HepG2 (cell line): ENCODE results near the gene SERINC4. TPM values are rescaled to one million over a fixed set of nuclear protein-coding genes. Genes with fewer than 3 reads are reported as not detected.

ENCODE experiments used
- AGO1 ChIP-seq: fragments of 200-400 bp; formaldehyde crosslinking; IDR thresholded peaks from 2 replicates; pipeline ENCODE4 v1.6.1; 2017; ENCODE audit warnings: mild to moderate bottlenecking, low read depth, low read length, moderate library complexity; ENCODE audit not compliant: poor library complexity, severe bottlenecking
- HNRNPLL ChIP-seq: fragments of 200-400 bp; formaldehyde crosslinking; IDR thresholded peaks from 2 replicates; pipeline ENCODE4 v1.6.1; 2017; ENCODE audit warnings: mild to moderate bottlenecking, low read depth, low read length; ENCODE audit not compliant: poor library complexity, severe bottlenecking
- KLF6 ChIP-seq: IDR thresholded peaks from 2 replicates; pipeline ENCODE4 v1.8.0; 2016; ENCODE audit warnings: missing biosample characterization, missing genetic modification reagents
- MAFF ChIP-seq: IDR thresholded peaks from 2 replicates; pipeline ENCODE4 v1.6.1; 2011; ENCODE audit warnings: low read depth, low read length, improper control_type of control experiment
- NFYC ChIP-seq: IDR thresholded peaks from 2 replicates; pipeline ENCODE4 v1.6.1; 2016; ENCODE audit warnings: missing genetic modification reagents, missing compliant biosample characterization
- PHF20 ChIP-seq: sonication (generic); formaldehyde crosslinking; IDR thresholded peaks from 2 replicates; pipeline ENCODE4 v1.5.0; 2020; ENCODE audit warnings: mild to moderate bottlenecking, missing genetic modification reagents
- RXRA ChIP-seq: sonication (generic); formaldehyde crosslinking; IDR thresholded peaks from 2 replicates; pipeline ENCODE4 v1.5.1; 2020; ENCODE audit warnings: missing genetic modification reagents
- TBX2 ChIP-seq: sonication (generic); formaldehyde crosslinking; IDR thresholded peaks from 2 replicates; pipeline ENCODE4 v1.5.0; 2020; ENCODE audit warnings: missing genetic modification reagents, mild to moderate bottlenecking, borderline replicate concordance
- ZNF367 ChIP-seq: sonication (generic); formaldehyde crosslinking; IDR thresholded peaks from 2 replicates; pipeline ENCODE4 v1.4.0; 2020; ENCODE audit warnings: missing genetic modification reagents, borderline replicate concordance
- ZNF546 ChIP-seq: sonication (generic); formaldehyde crosslinking; conservative IDR thresholded peaks from 2 replicates; pipeline ENCODE4 v1.8.1; 2023; ENCODE audit warnings: mild to moderate bottlenecking, missing genetic modification reagents
- ZNF747 ChIP-seq: sonication (generic); formaldehyde crosslinking; IDR thresholded peaks from 2 replicates; pipeline ENCODE4 v1.8.1; 2023; ENCODE audit warnings: missing genetic modification reagents, mild to moderate bottlenecking, borderline replicate concordance
- ZNF75D ChIP-seq: sonication (generic); formaldehyde crosslinking; IDR thresholded peaks from 2 replicates; pipeline ENCODE4 v1.8.1; 2023; ENCODE audit warnings: missing genetic modification reagents, mild to moderate bottlenecking, borderline replicate concordance
- ZSCAN25 ChIP-seq: sonication (generic); formaldehyde crosslinking; IDR thresholded peaks from 2 replicates; pipeline ENCODE4 v1.8.0; 2022; ENCODE audit warnings: mild to moderate bottlenecking, missing genetic modification reagents
- polyA plus RNA-seq, 8 experiments: library from polyadenylated mRNA; depleted of rRNA in 3 of 8; stranded (reverse) in 7 of 8; unstranded in 1 of 8; fragments of >200 nt; fragmentation: Illumina TruSeq in 4 of 8; extraction: Trizol in 4 of 8; gene quantifications; 2 replicates each; pipeline versions ENCODE4 v1.2.1 to v1.2.3, GENCODE V29; 2011 to 2016; ENCODE audit warnings: low read depth in 4 of 8, missing spikeins in 1 of 8, mixed read lengths in 1 of 8; ENCODE audit not compliant: insufficient read depth in 1 of 8
- total RNA-seq, 5 experiments: library from RNA; depleted of rRNA; stranded (reverse); fragments of >200 nt; fragmentation: Illumina TruSeq; extraction: Trizol; gene quantifications; 2 replicates each; pipeline ENCODE4 v1.2.3, GENCODE V29; 2016; ENCODE audit warnings: low read depth in 1 of 5
- TF ChIP-seq, protein P1 (sequence below): sonication (generic); formaldehyde crosslinking; IDR thresholded peaks from 2 replicates; pipeline ENCODE4 v1.4.0; 2020; ENCODE audit warnings: mild to moderate bottlenecking, missing genetic modification reagents
- TF ChIP-seq, protein P2 (sequence below): IDR thresholded peaks from 2 replicates; pipeline ENCODE4 v1.6.1; 2016; ENCODE audit warnings: missing compliant biosample characterization, missing genetic modification reagents, borderline replicate concordance
- TF ChIP-seq, protein P3 (sequence below): sonication (generic); formaldehyde crosslinking; IDR thresholded peaks from 2 replicates; pipeline ENCODE4 v1.8.0; 2022; ENCODE audit warnings: low read depth, missing genetic modification reagents
- TF ChIP-seq, protein P4 (sequence below): IDR thresholded peaks from 2 replicates; pipeline ENCODE4 v1.6.1; 2016; ENCODE audit warnings: low read depth, borderline replicate concordance
- TF ChIP-seq, protein P5 (sequence below): sonication (generic); formaldehyde crosslinking; IDR thresholded peaks from 2 replicates; pipeline ENCODE4 v1.8.0; 2022; ENCODE audit warnings: mild to moderate bottlenecking, missing genetic modification reagents, moderate library complexity
- TF ChIP-seq, protein P6 (sequence below): sonication (generic); formaldehyde crosslinking; IDR thresholded peaks from 2 replicates; pipeline ENCODE4 v1.5.1; 2020; ENCODE audit warnings: missing genetic modification reagents, mild to moderate bottlenecking, borderline replicate concordance
- TF ChIP-seq, protein P7 (sequence below): sonication (generic); formaldehyde crosslinking; IDR thresholded peaks from 2 replicates; pipeline ENCODE4 v1.8.1; 2023; ENCODE audit warnings: missing genetic modification reagents, inconsistent platforms, borderline replicate concordance

The SERINC4 gene
- total and polyA plus RNA-seq, 2 of the 13 experiments (the other 11 are each of a cell fraction or from before 2014, with no cell fraction given) = not detected

DNA sequence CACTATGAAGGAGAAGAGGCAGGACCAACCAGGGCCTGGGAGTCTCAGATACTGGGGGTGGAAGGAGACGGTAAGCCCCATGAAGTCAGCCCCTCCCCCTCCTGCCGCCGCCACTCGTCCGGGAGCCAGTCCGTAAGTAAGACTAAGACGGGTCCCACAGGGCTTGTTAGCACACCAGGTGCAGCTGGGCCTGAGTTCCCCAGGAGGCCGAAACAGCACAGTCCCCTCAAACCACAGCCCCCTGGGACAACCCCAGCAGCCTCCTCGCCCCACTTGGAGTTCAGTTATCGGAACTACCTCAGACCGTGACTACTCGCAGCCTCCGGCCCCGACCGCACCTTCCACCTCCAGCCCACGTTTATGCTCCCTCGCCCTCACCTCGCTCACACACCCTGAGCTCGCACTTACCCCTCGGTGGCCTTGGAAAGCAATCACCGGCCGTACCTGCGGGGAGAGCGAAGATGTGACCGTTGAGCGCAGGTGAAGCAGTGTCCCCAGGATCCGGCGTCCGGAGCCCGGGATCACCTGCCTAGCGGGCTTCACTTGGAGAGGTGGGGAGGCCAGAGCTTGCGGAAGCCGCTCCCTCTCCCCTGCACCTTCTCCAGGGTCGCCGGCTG lies 23.8 kb downstream of the SERINC4 start (continued):
- TF ChIP-seq, protein P1, sequence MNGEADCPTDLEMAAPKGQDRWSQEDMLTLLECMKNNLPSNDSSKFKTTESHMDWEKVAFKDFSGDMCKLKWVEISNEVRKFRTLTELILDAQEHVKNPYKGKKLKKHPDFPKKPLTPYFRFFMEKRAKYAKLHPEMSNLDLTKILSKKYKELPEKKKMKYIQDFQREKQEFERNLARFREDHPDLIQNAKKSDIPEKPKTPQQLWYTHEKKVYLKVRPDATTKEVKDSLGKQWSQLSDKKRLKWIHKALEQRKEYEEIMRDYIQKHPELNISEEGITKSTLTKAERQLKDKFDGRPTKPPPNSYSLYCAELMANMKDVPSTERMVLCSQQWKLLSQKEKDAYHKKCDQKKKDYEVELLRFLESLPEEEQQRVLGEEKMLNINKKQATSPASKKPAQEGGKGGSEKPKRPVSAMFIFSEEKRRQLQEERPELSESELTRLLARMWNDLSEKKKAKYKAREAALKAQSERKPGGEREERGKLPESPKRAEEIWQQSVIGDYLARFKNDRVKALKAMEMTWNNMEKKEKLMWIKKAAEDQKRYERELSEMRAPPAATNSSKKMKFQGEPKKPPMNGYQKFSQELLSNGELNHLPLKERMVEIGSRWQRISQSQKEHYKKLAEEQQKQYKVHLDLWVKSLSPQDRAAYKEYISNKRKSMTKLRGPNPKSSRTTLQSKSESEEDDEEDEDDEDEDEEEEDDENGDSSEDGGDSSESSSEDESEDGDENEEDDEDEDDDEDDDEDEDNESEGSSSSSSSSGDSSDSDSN (CRISPR knock-in tag) = peak; percentile 45; the same call in 1 of the 2 replicates
- TF ChIP-seq ZNF747 (CRISPR knock-in tag) (peak; percentile 46; the same call in 1 of the 2 replicates), ZSCAN25 (CRISPR knock-in tag) (no peak), NFYC (CRISPR knock-in tag) (no peak), ZNF546 (CRISPR knock-in tag) (peak; percentile 61; the same call in 1 of the 2 replicates), AGO1 (peak; percentile 51), MAFF (no peak), ZNF367 (CRISPR knock-in tag) (no peak), KLF6 (CRISPR knock-in tag) (0 out of 2 replicates have a peak, but pooled peaks have one; percentile 28), HNRNPLL (peak; percentile 60), PHF20 (CRISPR knock-in tag) (peak; percentile 29; the same call in 1 of the 2 replicates), RXRA (CRISPR knock-in tag) (0 out of 2 replicates have a peak, but pooled peaks have one; percentile 44), ZNF75D (CRISPR knock-in tag) (no peak), TBX2 (CRISPR knock-in tag) (no peak; the same call in 1 of the 2 replicates)
- TF ChIP-seq, protein P2, sequence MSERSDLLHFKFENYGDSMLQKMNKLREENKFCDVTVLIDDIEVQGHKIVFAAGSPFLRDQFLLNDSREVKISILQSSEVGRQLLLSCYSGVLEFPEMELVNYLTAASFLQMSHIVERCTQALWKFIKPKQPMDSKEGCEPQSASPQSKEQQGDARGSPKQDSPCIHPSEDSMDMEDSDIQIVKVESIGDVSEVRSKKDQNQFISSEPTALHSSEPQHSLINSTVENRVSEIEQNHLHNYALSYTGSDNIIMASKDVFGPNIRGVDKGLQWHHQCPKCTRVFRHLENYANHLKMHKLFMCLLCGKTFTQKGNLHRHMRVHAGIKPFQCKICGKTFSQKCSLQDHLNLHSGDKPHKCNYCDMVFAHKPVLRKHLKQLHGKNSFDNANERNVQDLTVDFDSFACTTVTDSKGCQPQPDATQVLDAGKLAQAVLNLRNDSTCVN (CRISPR knock-in tag) = peak; percentile 50; the same call in 1 of the 2 replicates
- TF ChIP-seq, protein P3, sequence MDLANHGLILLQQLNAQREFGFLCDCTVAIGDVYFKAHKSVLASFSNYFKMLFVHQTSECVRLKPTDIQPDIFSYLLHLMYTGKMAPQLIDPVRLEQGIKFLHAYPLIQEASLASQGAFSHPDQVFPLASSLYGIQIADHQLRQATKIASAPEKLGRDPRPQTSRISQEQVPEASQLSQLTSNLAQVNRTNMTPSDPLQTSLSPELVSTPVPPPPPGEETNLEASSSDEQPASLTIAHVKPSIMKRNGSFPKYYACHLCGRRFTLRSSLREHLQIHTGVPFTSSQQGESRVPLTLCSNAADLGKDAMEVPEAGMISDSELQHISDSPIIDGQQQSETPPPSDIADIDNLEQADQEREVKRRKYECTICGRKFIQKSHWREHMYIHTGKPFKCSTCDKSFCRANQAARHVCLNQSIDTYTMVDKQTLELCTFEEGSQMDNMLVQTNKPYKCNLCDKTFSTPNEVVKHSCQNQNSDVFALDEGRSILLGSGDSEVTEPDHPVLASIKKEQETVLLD (CRISPR knock-in tag) = 0 out of 2 replicates have a peak, but pooled peaks have one; percentile 26
- TF ChIP-seq, protein P4, sequence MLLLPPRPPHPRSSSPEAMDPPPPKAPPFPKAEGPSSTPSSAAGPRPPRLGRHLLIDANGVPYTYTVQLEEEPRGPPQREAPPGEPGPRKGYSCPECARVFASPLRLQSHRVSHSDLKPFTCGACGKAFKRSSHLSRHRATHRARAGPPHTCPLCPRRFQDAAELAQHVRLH (CRISPR knock-in tag) = peak; percentile 19; the same call in 1 of the 2 replicates
- TF ChIP-seq, protein P5, sequence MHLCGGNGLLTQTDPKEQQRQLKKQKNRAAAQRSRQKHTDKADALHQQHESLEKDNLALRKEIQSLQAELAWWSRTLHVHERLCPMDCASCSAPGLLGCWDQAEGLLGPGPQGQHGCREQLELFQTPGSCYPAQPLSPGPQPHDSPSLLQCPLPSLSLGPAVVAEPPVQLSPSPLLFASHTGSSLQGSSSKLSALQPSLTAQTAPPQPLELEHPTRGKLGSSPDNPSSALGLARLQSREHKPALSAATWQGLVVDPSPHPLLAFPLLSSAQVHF (CRISPR knock-in tag) = 0 out of 2 replicates have a peak, but pooled peaks have one; percentile 52
- TF ChIP-seq, protein P6, sequence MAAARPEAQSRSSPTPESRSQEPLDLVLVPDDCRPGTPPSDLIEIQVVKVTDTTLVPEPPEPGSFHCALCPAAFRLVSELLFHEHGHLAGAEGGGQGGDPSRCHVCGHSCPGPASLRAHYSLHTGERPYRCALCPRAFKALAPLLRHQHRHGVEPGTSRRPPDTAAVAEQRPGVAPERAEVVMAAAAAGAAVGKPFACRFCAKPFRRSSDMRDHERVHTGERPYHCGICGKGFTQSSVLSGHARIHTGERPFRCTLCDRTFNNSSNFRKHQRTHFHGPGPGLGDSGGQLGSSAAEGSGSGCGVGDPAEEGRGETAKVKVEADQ = no peak
- TF ChIP-seq, protein P7, sequence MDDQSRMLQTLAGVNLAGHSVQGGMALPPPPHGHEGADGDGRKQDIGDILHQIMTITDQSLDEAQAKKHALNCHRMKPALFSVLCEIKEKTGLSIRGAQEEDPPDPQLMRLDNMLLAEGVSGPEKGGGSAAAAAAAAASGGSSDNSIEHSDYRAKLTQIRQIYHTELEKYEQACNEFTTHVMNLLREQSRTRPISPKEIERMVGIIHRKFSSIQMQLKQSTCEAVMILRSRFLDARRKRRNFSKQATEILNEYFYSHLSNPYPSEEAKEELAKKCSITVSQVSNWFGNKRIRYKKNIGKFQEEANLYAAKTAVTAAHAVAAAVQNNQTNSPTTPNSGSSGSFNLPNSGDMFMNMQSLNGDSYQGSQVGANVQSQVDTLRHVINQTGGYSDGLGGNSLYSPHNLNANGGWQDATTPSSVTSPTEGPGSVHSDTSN (CRISPR knock-in tag) = no peak
